AG08395 (cell line): ENCODE results near the gene BRSK2.

Experiments used
- DNase-seq: peaks from one replicate; pipeline ENCODE4 v3.0.0; 2012; ENCODE audit warnings: mixed read lengths, low spot score

BRSK2 gene

GRCh38 chr11:1469911-1470680, 80.4 kb downstream of the BRSK2 start:
- no peak for DNase-seq

- no peak for DNase-seq
These were observed 81.2 kb downstream of the BRSK2 start for GRCh38 chr11:1470681-1471611.

- no peak for DNase-seq
These were observed 82.0 kb downstream of the BRSK2 start for GRCh38 chr11:1471736-1472135.

- no peak for DNase-seq
These were observed 82.7 kb downstream of the BRSK2 start for GRCh38 chr11:1472180-1473005.

GRCh38 chr11:1473011-1473628, 83.4 kb downstream of the BRSK2 start:
- no peak for DNase-seq

- no peak for DNase-seq
These were observed 84.1 kb downstream of the BRSK2 start for GRCh38 chr11:1473786-1474185.

- DNase-seq: no peak
These were observed 86.1 kb downstream of the BRSK2 start for GRCh38 chr11:1475841-1476240.

- DNase-seq: no peak
These were observed 87.4 kb downstream of the BRSK2 start for GRCh38 chr11:1476940-1477736.

- DNase-seq: no peak
These were observed 88.3 kb downstream of the BRSK2 start for GRCh38 chr11:1478011-1478410.

- no peak for DNase-seq
These were observed 88.8 kb downstream of the BRSK2 start for GRCh38 chr11:1478544-1478943.

GRCh38 chr11:1479006-1479677, 89.4 kb downstream of the BRSK2 start:
- DNase-seq: no peak

GRCh38 chr11:1479678-1480118, 90.0 kb downstream of the BRSK2 start:
- DNase-seq: no peak

- DNase-seq: no peak
These were observed 90.4 kb downstream of the BRSK2 start for GRCh38 chr11:1480191-1480554.

- no peak for DNase-seq
These were observed 91.1 kb downstream of the BRSK2 start for GRCh38 chr11:1480555-1481482.

- no peak for DNase-seq
These were observed 91.7 kb downstream of the BRSK2 start for GRCh38 chr11:1481483-1481825.

- DNase-seq: no peak
These were observed 92.2 kb downstream of the BRSK2 start for GRCh38 chr11:1481861-1482441.

- no peak for DNase-seq
These were observed 93.1 kb downstream of the BRSK2 start for GRCh38 chr11:1482581-1483444.

- DNase-seq: no peak
These were observed 93.8 kb downstream of the BRSK2 start for GRCh38 chr11:1483445-1483961.
